C4-2B (cell line): ENCODE measurements around the gene KRTAP5-7.

Experiments used
- ZFX ChIP-seq: fragments of 450-650 bp; IDR thresholded peaks from 2 replicates; pipeline ENCODE4 v1.6.1; 2017
- TF ChIP-seq, protein P1 (sequence below): fragments of 450-650 bp; conservative IDR thresholded peaks from 2 replicates; pipeline ENCODE4 v1.5.1; 2017; ENCODE audit warnings: mild to moderate bottlenecking

GRCh38 chr11:71502026-71502425 is 25.0 kb upstream of the KRTAP5-7 start:
- TF ChIP-seq, protein P1, sequence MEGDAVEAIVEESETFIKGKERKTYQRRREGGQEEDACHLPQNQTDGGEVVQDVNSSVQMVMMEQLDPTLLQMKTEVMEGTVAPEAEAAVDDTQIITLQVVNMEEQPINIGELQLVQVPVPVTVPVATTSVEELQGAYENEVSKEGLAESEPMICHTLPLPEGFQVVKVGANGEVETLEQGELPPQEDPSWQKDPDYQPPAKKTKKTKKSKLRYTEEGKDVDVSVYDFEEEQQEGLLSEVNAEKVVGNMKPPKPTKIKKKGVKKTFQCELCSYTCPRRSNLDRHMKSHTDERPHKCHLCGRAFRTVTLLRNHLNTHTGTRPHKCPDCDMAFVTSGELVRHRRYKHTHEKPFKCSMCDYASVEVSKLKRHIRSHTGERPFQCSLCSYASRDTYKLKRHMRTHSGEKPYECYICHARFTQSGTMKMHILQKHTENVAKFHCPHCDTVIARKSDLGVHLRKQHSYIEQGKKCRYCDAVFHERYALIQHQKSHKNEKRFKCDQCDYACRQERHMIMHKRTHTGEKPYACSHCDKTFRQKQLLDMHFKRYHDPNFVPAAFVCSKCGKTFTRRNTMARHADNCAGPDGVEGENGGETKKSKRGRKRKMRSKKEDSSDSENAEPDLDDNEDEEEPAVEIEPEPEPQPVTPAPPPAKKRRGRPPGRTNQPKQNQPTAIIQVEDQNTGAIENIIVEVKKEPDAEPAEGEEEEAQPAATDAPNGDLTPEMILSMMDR, result no peak
- TF ChIP-seq ZFX, result no peak
